Measurements from ENCODE around the gene GLYAT.
"Not testable (repeated sequence)": the region's sequence is repeated elsewhere in the genome, so short reads cannot be mapped to it uniquely, and the experiment has no call there.

Gene GLYAT

DNA sequence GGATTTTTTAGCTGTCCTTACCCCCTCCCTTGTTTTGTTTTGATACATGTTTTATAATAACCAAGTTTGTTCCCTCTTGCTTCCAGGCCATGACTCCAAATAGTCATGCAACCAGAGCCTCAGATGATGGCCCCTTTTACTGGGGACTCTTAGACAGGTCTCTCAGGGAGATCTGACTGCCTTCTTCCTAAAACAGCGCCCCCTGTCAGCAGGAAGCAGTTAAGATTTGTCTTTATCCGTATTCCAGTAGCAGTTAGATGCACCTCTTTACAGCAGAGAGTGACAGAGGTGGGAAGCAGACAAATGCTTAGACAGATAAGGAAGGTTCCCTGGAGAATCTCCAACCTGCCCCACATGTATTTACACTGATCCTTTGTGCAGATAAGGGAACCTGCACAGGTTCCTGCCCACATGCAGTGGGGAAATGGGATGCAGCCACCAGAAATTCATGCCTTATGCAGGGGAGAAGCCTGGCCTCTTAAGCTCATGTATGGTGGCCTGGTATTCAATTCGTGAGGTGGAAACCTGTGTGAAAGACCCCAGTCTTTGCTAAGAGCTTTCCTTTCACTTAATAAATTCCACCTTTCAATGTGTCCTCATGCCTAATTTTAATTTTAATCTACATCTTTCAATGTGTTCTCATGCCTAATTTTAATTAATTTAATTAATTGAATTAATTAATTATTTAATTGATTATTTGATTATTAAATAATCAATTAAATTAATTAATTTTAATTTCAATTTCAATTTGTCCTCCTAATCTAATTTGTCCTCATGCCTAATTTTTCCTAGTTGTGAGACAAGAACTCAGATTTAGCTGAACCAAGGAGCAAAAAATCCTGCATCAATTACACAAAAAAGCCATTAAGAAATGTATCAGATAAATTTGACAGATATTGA lies 11.5 kb upstream of the GLYAT start:
- DNase-seq (ENCODE audit: low spot score) = no peak

DNA sequence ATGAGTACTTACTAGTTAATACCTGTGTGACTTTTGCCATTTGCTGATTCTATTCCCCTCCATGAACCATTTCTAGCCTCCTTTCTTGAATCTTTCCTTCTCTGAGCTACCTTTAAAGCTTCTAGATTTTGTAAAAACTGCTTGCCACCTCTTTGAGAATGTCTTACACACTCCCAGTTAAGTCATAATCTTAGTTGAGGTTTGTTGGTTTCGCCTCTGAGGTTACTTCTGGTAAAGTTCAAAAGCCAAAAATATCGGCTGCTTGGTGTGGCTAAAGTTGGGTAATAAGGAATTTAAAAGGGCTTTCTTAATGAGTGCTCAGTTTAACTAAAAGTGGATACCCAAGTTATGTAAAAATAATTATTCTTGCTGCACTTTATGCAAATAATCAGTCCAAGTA lies 10.4 kb upstream of the GLYAT start:
- no peak for DNase-seq (ENCODE audit: low spot score)

DNA sequence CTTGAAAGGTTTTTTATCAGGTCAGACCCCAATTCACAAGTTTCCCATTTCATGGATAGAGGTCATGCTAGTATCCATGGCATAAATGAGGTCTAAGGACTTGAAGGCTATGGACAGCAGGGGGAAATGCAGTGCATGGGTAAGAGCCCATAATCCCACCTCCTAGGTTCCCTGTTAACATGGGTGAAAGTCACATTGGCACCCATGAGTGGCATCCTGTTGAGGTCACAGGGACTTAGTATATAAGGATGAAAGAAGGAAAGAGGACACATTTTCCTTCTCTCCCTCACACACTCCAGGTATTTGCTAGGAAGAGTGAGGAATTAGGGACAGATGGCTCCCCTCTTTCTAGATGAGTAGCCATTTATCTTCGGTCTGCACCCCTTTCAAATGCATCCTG lies 9.4 kb upstream of the GLYAT start:
- no peak for DNase-seq (ENCODE audit: low spot score)

DNA sequence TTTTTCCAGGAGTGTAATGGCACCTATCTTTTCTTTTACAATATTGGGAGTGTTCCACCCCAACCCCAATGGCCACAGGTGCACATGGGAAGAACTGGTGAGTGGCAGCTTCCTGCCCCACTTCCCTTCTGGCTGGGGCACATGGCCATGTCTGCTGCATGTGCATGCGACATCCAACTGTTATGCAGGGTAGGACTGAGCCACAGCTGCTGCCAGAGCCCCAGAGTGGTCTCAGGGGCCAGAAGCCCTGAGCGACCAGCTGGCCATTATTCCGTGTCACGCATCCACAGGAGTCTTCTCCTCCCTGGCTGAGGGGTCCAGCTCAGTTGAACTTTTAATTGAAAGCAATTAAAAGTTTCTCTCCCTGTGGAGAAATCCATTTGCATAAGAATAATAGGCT lies 8.7 kb upstream of the GLYAT start:
- DNase-seq (ENCODE audit: low spot score) = no peak

DNA sequence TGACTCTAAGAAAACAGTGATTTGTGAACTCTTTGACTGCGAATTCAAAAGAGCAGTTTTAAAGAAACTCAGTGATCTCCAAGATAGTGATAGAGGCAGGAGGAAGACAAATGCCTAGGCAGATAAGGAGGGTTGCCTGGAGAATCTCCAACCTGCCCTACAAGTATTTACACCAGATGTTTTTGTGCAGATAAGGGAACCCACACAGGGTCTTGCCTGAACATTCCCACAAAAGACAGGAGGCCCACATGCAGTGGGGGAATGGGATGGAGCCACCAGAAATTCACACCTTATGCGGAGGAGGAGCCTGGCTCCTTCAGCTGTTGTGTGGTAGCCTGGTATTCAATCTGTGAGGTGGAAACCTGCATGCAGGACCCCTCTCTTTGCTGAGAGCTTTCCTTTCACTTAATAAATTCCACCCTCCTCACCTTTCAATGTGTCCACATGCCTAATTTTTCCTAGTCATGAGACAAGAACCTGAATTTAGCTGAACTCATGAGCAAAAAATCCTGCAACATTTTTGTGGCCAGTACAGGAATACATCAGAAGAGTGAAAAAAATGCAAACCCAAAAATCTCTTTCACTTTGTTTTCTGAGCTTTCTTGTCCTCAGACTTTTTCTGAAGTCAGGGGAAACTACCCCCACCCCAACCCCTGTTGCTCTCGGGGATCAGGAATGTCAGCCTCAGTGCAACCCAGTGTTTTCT lies 8.1 kb upstream of the GLYAT start:
- no peak for DNase-seq (ENCODE audit: low spot score)

DNA sequence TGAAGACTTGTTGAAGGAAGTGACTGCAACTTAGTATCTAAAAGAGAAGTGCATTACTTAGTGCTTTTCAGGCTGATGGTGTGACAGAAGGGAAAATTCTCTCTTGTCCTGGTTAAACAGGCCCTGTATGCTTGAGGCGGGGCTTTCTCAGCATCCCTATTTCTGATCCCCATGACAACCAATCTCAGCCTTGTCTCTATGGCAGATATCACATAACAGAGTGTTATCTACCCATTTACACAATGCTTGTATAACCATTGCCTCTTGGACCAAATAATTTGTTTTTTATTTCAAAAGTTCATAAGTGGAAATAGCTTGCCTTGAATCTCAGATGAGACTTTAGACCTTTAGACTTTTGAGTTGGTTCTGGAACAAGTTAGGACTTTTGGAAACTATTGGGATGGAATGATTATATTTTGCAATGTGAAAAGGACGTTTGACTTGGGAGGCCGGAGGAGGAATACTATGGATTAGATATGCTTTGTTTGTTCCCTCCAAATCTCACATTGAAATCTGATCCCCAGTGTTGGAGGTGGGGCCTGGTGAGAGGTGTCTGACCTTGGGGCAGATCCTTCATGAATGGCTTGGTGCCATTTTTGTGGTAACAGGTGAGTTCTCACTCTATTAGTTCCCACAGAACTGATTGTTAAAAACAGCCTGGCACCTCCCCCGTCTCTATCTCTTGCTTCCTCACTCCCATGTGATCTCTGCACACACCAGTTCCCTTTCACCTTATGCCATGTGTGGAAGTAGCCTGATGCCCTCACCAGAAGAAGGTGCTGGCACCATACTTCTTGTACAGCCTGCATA lies 3.1 kb upstream of the GLYAT start:
- DNase-seq (ENCODE audit: low spot score) = no peak

DNA sequence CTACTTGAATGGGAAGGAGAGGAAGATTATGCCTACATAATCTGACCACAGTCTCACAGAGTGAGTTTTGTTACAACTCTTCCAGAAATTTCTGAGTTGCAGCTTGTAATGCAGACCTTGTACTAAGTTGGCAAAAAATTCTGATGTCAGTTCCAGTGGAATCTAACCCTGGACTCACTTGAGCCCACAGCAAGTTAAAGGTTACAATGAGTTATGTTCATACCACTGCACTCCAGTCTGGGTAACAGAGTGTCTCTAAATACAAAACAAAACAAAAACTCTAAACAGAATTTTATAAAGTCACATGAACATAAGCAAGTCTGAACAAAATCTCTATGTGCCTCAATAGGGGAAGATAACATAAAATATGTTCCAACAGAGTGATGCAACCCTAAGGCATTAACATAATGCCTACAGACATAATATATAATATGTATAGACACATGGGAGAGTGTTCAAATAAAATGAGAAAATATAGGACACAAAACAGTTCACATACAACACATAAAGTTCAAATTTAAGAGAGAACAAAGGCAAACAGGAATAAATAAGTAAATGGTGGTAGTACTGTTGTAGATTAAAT lies 1.1 kb downstream of the GLYAT start:
- no peak for DNase-seq (ENCODE audit: low spot score)

DNA sequence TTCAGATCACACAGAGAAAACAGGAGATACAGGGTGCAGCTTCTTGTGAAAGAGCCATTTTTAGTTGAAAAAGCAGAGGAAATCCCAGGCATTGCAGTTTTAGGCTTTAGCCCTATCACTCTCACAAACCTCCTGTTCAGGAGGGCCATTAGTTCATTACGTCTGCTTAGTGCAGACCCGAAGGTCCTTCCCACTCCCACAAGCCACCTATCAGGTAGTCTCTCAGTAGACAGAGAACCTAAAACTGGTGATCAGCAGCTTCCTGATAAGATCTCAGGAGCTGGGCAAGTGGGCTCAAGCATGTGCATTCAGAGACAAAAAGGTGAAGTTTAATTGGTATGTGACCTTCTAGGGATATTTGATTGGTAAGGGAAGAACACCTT lies 4.3 kb downstream of the GLYAT start:
- no peak for DNase-seq (ENCODE audit: low spot score)

DNA sequence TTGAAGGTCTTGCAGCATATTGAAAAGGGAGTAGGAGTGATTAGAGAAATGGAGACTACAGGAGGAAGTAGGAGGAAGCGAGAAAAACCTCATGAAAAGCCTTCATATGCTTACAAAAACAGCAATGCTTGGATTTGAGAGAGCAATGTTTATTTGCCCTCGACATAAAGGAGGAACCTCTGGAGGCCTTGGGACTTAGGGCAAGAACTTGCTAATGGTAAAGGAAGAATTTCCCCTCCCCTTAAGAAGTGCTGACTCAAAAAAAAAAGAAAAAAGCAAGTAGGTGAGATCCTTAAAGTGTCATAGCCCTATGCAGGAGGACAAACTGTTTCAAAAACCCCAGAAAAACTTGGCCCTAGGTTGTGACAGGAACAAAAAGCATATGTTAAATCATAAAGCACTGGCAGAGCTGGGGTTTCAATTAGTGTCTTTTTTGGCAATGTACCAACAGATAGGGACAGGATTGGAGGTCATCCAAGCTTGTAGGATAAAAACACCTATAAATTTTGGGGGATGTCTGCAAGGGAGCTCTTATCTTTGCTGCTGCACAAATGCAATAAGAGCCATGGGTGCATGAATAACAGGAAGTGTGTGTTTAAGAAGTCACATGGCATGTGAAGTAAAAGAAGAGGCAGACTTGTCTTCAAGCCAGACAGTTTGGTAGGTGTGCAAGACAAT lies 4.9 kb downstream of the GLYAT start:
- DNase-seq (ENCODE audit: low spot score) = no peak

DNA sequence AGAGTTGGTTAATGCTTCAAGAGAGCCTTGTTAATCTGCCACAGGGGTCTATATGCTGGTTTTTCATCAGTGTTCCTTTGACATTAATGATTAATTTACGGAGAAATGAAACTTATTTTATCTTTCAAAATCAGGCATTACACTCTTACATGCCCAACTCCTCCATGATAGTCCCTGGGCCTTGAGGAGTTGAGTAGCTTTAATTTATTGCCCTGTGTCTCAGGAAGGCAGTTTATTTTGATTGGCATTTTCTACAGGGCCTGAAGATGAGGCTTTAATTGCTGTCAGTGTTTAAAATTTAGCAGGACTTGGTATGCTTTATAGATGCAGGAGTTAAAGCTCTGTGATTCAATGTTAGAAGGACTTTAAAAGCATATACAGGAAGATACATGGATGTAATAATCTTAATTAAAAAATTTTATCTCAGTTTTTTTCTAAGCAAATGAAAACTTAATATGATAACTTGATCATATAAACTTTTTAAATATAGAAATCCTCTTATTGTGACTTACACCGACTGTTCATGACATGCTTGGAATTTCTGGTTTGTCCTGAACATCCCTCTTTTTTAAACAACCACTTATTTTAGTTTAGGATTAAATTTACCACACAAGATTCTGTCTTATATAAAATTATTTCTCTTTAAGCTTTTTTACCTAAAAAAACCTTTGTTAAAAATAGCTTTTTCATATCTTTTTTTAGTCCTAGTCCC lies 12.2 kb downstream of the GLYAT start:
- no peak for DNase-seq (ENCODE audit: low spot score)

DNA sequence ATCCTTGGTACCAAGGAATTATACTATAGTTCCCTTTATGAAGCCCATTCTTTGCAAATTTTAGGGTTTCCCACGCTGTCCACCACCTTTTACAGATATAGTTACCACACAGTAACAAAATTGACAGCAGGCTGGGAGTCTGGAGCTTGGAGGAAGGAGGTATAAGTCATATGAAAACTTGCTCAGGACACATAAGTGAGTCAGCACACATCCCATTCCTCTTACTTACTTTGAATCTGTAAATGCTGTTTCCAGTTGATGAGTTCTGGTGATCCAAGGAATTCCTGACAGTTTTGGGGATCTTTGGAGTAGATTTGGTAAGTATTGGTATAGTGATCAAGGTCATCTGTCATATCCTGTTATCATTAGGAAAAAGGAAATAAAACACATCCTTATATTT lies 19.2 kb downstream of the GLYAT start:
- DNase-seq (ENCODE audit: low spot score) = no peak

DNA sequence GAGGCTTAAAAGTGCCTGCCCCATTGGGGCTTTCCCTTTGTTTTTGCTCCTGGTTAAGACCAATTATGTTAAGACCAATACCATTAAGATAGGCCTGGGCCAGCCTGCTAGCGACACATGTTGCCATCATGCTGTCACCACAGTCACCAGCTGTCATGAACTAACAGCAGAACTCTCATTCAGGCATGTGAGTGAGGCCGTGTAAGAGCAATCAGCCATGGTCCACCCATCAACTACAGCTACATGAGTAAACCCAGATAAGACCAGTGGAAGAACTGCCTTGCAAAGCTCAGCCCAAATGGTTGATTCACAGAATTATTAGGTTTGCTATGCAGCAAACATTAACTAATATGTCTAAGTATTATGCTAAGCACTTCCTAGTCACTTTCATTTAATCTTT lies 19.9 kb downstream of the GLYAT start:
- no peak for DNase-seq (ENCODE audit: low spot score)

DNA sequence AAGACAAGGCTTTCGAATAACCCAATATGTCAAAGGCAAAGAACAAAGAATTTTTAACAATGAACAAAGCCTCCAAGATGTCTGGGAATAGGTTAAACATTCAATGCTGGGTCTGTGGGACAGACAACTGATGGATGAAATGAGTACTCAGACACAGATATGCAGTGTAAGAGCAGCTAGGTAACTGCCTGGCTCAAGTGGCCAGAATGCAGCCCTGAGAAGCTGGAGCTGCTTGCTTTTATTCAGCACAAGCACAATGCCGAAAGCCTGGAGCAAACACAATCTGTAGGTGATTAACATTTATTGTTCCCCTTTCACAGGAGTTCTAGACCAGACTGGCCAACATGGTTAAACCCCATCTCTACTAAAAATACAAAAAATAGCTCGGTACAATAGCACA lies 24.0 kb downstream of the GLYAT start:
- DNase-seq (ENCODE audit: low spot score) = no peak

DNA sequence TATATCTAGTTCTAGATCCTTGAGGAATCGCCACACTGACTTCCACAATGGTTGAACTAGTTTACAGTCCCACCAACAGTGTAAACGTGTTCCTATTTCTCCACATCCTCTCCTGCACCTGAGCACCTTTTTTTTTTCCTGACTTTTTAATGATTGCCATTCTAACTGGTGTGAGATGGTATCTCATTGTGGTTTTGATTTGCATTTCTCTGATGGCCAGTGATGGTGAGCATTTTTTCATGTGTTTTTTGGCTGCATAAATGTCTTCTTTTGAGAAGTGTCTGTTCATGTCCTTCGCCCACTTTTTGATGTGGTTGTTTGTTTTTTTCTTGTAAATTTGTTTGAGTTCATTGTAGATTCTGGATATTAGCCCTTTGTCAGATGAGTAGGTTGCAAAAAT lies 34.9 kb downstream of the GLYAT start:
- not testable (repeated sequence) for DNase-seq (ENCODE audit: low spot score)

DNA sequence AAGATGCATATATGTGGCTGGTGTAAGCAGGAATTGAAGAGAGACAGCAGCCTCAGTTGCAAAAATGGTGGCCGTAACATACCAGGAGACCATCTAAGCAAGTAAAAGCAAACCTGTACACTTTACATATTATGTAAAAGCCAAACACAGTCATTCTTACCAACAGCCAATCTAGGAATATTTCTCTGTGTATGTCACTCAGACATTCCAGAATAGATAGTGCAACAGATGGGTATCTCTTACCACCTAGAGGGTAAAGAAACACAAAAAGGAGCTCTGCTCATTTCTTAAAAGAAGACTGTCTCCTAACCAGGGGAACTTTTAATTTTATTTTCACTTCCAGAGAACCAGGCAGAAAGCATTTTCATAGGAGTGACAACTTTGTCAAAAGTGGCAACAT lies 38.7 kb downstream of the GLYAT start:
- DNase-seq (ENCODE audit: low spot score) = no peak

DNA sequence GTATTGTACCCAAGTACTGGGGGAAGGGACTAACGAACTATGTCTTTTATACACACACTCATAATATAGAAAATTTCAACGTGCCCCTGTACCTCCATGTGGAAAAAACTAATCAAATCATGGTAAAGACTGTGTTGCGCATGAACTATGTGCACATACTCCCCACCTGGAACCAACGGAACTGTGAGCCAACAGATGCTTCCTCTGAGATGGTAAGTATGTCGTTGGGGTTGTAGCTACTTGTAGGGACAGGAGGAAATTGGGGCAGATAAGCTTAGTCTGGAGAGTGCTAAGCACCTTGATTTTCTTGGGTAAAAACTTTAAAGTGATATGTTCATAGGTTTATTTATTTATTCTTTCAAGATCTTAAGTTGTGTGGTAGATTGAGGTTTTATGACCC lies 40.1 kb downstream of the GLYAT start:
- no peak for DNase-seq (ENCODE audit: low spot score)

DNA sequence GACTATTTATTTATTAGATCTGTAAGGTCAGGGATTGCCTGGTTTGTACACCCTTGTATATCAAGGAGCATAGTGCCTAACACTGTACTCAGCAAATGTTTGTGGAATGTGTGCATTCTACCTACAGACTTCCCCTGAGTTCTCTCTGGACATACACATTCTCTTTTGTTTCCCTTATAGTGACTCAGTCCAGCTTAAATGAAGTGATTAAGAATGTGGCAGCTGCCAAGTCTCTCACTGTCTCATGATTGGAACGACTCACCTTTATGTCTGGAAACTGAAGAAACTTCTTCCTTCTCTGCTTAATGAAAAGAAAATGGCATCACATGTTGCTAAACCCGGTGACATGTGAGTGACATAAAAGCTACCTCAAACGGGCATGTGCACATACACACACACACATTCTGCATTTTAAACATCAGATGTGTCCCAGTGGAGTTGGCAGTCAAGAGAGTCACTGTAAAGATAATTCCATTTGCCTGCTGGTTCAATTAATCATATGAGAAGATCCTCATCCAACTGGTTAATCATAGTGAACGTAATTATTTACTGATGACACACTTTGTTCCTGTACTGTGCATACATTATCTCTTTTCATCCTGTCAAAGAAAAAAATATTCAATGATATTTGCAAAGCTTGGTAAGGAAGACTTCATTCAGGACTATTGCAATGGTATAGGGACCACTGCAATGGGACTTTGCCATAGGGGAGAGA lies 42.8 kb downstream of the GLYAT start:
- peak; percentile 48 for DNase-seq (ENCODE audit: low spot score)

DNA sequence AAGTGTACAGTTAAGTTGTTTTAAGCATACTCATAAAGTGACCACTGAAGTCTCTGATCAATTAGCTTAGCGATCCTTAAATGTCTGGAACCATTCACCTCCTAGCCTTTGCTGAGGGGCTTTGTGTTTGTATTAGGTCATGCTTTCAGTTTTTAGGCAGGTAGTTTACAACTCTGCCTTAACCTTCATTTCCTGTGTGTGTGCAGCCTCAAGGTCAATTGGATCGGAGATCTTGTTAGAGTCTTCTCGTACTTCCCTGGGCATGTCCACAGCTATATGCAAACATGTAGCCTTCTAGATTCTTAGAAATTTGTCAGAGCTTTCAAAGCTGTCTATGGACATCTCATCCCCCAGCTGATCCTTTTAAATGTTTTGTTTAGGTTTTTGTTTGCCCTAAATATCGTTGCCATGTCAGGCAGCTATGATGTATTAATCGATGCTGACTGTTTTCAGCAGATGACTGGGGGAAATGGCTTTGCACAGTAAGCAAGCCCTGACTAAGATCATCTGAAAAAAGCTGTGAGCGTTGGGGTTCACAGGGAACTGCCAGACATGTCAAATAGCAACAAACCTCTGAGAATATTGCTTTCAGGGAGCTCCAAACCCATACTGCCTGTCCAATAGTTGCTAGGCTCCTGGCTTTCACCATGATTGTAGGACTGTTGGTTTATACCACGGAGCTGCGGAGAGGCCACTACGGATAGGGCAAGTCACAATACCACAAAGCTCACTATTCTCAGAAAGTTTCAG lies 45.6 kb downstream of the GLYAT start:
- no peak for DNase-seq (ENCODE audit: low spot score)

DNA sequence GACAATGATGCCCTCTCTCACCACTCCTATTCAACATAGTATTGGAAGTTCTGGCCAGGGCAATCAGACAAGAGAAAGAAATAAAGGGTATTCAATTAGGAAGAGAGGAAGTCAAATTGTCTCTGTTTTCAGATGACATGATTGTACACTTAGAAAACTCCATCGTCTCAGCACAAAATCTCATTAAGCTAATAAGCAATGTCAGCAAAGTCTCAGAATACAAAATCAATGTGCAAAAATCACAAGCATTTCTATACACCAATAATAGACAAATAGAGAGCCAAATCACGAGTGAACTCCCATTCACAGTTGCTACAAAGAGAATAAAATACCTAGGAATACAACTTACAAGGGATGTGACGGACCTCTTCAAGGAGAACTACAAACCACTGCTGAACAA lies 49.1 kb downstream of the GLYAT start:
- not testable (repeated sequence) for DNase-seq (ENCODE audit: low spot score)

DNA sequence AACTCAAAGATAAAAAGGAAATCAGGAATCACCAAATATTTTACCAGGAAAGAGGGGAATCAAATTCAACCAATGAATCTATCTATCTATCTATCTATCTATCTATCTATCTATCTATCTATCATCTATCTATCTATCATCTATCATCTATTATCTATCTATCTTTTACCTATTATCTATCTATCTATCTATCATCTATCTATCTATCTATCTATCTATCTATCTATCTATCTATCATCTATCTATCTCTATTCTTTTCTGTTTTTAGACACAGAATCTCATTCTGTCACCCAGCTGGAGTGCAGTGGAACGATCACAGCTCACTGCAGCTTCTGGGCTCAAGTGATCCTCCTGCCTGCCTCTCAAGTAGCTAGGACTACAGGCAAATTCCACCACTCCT lies 54.2 kb downstream of the GLYAT start:
- DNase-seq (ENCODE audit: low spot score) = not testable (repeated sequence)

All from RKO (cell line).